ENCODE data around the gene NCLN.
"Not testable (repeated sequence)": the region's sequence is repeated elsewhere in the genome, so short reads cannot be mapped to it uniquely, and the experiment has no call there.

- not testable (repeated sequence) for TF ChIP-seq CTCF (IDR thresholded peaks at IDR 0.05 in 2 of 3, conservative IDR thresholded peaks at IDR 0.05 in 1 of 3; ENCODE audit: insufficient read depth in 2 of 3, low read depth in 1 of 3, low read length in 3 of 3); ZNF121 (CRISPR knock-in tag; conservative IDR thresholded peaks at IDR 0.05); SMC3 (conservative IDR thresholded peaks at IDR 0.05; ENCODE audit: insufficient read depth, low read depth, low read length); KAT7 (CRISPR knock-in tag; IDR thresholded peaks at IDR 0.05; ENCODE audit: borderline replicate concordance); ZBTB1 (CRISPR knock-in tag; IDR thresholded peaks at IDR 0.05; ENCODE audit: borderline replicate concordance, low read depth); MAZ (CRISPR knock-in tag; conservative IDR thresholded peaks at IDR 0.05 in 1 of 2, IDR thresholded peaks at IDR 0.05 in 1 of 2); NR2C2 (CRISPR knock-in tag; IDR thresholded peaks at IDR 0.05); NR2C2 (tag; IDR thresholded peaks at IDR 0.05); YY1 (IDR thresholded peaks at IDR 0.05; ENCODE audit: borderline replicate concordance in 1 of 3, control insufficient read depth in 1 of 3, extremely low read depth in 1 of 3, insufficient read depth in 3 of 3, insufficient read length in 1 of 3, insufficient replicate concordance in 2 of 3, low read depth in 1 of 3, low read length in 2 of 3); SPI1 (IDR thresholded peaks at IDR 0.05; ENCODE audit: borderline replicate concordance, low read depth, low read length); ELF1 (tag; IDR thresholded peaks at IDR 0.05); KLF1 (tag; IDR thresholded peaks at IDR 0.05); ETS1 (conservative IDR thresholded peaks at IDR 0.05; ENCODE audit: control insufficient read depth, low read depth, low read length); MAX (CRISPR knock-in tag; IDR thresholded peaks at IDR 0.05); POU5F1 (IDR thresholded peaks at IDR 0.05; ENCODE audit: borderline replicate concordance, low read depth, low read length, partially characterized antibody)
Measured at GRCh38 chr19:3191806-3192104, 6.0 kb downstream of the NCLN start.
